IPS-15b (cell line): ENCODE results near the gene TVP23A.

Source experiments
- H3K27me3 ChIP-seq: one replicate; pipeline ENCODE4 v1.6.1; 2013; ENCODE audit warnings: low read length; ENCODE audit not compliant: control insufficient read depth, insufficient read depth
- H3K36me3 ChIP-seq: one replicate; pipeline ENCODE4 v1.6.1; 2013; ENCODE audit warnings: low read length; ENCODE audit not compliant: control insufficient read depth, insufficient read depth
- H3K4me1 ChIP-seq: one replicate; pipeline ENCODE4 v1.6.1; 2013; ENCODE audit warnings: mild to moderate bottlenecking, low read length; ENCODE audit not compliant: control insufficient read depth, insufficient read depth
- H3K4me3 ChIP-seq: one replicate; pipeline ENCODE4 v1.5.1; 2013; ENCODE audit warnings: low read depth, low read length
- H3K9ac ChIP-seq: one replicate; pipeline ENCODE4 v1.6.1; 2013; ENCODE audit warnings: low read depth, mild to moderate bottlenecking, low read length
- H3K9me3 ChIP-seq: one replicate; pipeline ENCODE4 v1.6.1; 2013; ENCODE audit warnings: mild to moderate bottlenecking, low read length; ENCODE audit not compliant: control insufficient read depth, insufficient read depth

TVP23A gene

DNA sequence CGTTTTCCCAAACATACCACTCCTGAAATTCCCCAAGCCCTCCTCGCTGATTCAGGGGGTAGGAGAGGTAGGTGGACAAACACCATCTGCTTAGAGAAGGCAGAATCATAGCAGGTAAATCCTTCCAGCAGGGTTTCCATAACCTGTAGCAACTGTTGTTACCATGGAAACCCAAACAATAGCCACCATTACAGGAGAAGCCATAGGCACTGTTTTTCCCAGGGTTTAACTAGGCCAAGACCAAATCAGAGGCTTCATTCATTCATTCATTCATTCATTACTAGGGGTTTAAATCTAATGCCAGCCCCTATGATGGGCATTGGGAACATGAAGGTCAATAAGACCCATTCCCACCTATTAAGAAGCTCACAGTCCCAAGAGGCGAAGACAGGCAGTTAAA is 32.9 kb upstream of the TVP23A start:
- no peaks in the 10 kb centered on the region for H3K36me3 ChIP-seq
- H3K9ac ChIP-seq, result no peak overlapping the region
- no peaks in the 10 kb centered on the region for H3K4me1 ChIP-seq
- H3K4me3 ChIP-seq, result no peak overlapping the region
- no peaks in the 10 kb centered on the region for H3K27me3 ChIP-seq
- H3K9me3 ChIP-seq, result no peaks in the 10 kb centered on the region

DNA sequence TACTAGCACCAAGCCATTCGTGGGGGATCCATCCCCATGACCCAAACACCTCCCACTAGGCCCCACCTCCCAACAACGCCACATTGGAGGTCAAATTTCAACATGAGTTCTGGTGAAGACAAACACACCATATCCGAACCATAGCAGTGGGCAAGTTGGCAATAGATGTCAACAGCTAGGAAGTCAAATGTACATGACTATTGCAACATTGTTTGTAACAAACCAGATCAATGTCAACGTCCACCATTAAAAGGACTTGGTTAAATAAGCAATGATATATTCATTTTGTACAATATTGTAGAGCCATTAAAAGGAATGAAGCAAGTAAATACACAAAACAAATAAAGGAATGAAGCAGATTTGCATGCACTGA is 31.9 kb upstream of the TVP23A start:
- Histone ChIP-seq H3K27me3 (no peaks in the 10 kb centered on the region), H3K4me1 (no peaks in the 10 kb centered on the region), H3K36me3 (no peaks in the 10 kb centered on the region), H3K9ac (no peak overlapping the region), H3K9me3 (no peaks in the 10 kb centered on the region), H3K4me3 (no peak overlapping the region)

DNA sequence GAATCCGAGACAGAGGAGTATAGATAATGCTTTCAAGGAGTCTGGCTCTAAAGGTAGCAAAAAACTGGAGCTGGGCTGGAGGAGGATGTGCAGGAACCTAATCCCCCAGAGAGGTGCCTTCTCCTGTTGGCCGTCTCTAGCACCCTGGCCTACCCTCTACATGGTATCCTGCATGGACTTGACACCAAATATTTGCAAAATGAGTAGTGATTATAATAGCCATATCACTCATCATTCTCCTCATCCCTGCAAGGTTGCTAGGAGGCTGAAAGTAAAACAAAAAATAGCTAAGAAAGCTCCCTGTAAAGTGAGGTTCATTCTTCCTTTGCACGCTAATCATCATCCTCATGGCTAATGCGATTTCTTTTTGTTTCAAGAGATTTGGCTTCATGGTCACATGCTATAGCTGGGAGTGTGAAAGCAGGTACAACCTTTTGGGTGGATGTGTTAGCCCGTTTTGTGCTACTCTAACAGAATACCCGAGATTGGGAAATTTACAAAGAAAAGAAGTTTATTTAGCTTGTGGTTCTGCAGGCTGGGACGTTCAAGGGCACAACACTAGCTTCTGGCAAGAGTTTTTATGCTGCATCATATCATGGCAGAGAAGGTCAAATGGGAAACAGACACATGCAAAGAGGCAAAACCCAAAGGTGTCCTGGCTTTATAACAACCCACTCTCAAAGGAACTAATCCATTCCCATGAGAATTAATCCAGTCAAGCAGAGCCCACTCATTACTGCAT is 31.3 kb upstream of the TVP23A start:
- H3K27me3 ChIP-seq, result no peaks in the 10 kb centered on the region
- no peak overlapping the region for H3K9ac ChIP-seq
- H3K4me3 ChIP-seq, result no peak overlapping the region
- H3K4me1 ChIP-seq, result no peaks in the 10 kb centered on the region
- no peaks in the 10 kb centered on the region for H3K9me3 ChIP-seq
- no peaks in the 10 kb centered on the region for H3K36me3 ChIP-seq

DNA sequence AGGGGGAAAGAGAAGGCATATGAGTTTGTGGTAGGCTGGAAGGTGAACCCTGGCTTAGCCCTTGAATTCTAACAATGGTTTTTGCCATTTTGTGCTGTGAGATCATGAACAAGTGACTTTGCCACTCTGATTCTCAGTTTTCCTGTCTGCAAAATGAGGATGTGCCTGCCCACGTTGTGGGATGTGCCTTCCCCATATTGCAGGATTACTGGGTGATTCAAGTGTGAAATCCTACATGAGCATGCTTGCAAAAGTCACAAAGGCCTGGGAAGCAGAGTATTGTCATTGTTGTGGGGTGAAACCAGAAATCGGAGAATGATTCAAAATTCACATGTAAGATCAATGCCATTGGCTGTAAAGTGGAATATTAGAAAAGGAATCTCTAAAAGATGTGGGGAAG is 28.6 kb upstream of the TVP23A start:
- H3K36me3 ChIP-seq, result no peaks in the 10 kb centered on the region
- no peak overlapping the region for H3K4me3 ChIP-seq
- no peaks in the 10 kb centered on the region for H3K27me3 ChIP-seq

DNA sequence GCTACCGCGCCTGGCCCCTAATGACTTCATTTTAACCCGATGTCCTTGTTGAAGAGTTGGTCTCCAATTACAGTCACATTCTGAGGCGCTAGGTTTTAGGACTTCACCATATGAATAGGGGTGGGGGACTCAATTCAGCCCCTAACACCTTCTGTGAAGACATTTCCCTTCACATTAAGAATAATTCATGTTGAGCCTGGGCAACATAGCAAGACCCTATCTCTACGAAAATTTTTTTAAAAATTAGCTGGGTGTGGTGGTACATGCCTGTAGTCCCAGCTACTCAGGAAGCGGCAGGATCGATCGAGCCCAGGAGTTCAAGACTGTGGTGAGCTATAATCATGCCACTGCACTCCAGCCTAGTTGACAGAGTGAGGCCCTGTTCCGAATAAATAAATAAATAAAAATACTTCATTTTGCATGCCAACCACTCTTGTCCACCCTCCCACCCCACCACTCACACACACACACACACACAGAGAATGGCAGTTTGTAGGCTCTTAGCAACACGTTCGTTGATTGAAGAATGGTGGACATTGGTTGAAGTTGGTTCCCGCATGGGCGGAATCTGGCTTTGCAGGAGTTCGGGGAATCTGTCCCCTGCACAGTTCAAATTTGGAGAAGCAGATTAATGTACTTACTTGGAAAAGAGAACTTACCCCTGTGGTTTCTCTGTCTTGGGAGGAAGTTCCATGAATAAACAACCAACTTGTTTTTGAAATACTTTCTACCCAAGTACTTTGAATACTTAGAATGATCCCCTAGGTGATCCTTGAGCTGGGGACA is 27.8 kb upstream of the TVP23A start:
- Histone ChIP-seq H3K4me3 (no peak overlapping the region), H3K9me3 (no peaks in the 10 kb centered on the region), H3K36me3 (no peaks in the 10 kb centered on the region), H3K27me3 (no peaks in the 10 kb centered on the region), H3K4me1 (no peaks in the 10 kb centered on the region), H3K9ac (no peak overlapping the region)

More for the DNA sequence above, 28.6 kb upstream of the TVP23A start:
- Histone ChIP-seq H3K9ac (no peak overlapping the region), H3K4me1 (no peaks in the 10 kb centered on the region), H3K9me3 (no peaks in the 10 kb centered on the region)

DNA sequence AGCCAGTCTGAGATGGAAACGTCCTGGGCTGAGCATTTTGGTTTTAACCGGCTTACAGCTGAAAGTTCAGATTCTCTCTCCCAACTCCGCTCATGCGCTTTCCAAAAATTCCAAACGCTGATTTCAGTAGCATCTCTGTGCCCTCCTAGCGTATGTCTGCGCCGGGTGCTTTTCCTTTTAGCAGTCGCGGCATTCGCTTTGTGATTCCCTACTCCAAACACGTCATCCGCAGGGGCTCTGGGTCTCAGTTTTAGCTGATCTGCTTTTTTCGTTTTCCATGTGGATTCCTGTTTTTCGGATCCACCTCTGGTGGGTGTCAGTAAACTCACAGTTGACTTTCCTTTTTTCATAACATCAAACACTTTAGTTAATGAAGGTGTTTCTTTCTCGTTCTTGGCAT is 22.1 kb upstream of the TVP23A start:
- Histone ChIP-seq H3K9me3 (no peaks in the 10 kb centered on the region), H3K27me3 (no peaks in the 10 kb centered on the region), H3K9ac (no peak overlapping the region), H3K4me1 (no peaks in the 10 kb centered on the region), H3K36me3 (no peaks in the 10 kb centered on the region), H3K4me3 (no peak overlapping the region)

DNA sequence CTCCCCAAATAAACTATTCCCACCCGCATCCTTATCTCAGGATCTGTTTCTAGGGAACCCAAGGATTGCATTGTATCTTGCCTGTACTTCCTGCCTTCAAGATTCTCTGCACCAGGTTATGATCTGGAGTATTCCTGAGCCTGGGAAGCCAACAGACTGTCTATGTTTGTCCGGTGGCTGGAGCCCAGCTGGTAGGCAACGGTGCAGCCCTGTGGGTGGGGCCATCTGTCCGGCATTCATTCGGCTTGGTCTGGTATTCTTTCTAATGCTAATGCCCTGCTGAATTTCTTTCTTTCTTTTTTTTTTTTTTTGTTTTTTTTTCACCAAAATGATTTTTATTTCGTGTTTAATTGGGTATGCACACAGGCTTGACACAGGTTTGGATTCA is 20.7 kb upstream of the TVP23A start:
- Histone ChIP-seq H3K9me3 (no peaks in the 10 kb centered on the region), H3K4me1 (no peaks in the 10 kb centered on the region), H3K27me3 (no peaks in the 10 kb centered on the region), H3K36me3 (no peaks in the 10 kb centered on the region), H3K9ac (no peak overlapping the region), H3K4me3 (no peak overlapping the region)

DNA sequence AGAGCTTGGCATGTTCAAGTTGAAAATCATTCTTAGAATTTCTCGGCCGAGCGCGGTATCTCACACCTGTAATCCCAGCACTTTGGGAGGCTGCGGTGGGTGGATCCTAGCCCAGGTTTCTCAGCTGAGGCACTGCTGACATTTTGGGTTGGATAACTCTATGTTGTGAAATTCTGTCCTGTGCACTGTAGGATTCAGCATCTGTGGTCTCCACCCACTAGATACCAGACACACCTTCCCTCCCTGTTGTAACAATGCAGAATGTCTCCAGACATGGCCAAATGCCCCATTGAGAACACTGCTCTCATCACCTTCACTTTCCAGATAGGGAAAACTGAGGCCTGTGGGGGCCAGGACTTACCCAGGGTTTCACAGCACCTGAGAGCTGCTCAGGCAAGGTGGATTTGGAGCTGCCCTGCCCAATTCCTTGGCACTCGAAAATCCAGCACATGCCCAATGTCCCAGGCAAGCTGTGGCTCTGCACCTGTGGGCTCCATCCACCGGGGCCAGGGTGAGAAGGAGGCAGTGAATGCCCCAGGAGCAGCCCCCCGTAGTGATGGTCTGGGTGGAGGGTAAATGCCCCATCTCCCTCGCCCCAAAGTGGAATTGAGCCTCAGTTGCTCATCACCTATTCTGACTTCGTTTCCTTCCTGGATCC is 20.2 kb upstream of the TVP23A start:
- H3K9ac ChIP-seq, result no peak overlapping the region
- H3K4me1 ChIP-seq, result no peaks in the 10 kb centered on the region
- no peaks in the 10 kb centered on the region for H3K36me3 ChIP-seq
- H3K27me3 ChIP-seq, result no peaks in the 10 kb centered on the region
- no peaks in the 10 kb centered on the region for H3K9me3 ChIP-seq
- no peak overlapping the region for H3K4me3 ChIP-seq

DNA sequence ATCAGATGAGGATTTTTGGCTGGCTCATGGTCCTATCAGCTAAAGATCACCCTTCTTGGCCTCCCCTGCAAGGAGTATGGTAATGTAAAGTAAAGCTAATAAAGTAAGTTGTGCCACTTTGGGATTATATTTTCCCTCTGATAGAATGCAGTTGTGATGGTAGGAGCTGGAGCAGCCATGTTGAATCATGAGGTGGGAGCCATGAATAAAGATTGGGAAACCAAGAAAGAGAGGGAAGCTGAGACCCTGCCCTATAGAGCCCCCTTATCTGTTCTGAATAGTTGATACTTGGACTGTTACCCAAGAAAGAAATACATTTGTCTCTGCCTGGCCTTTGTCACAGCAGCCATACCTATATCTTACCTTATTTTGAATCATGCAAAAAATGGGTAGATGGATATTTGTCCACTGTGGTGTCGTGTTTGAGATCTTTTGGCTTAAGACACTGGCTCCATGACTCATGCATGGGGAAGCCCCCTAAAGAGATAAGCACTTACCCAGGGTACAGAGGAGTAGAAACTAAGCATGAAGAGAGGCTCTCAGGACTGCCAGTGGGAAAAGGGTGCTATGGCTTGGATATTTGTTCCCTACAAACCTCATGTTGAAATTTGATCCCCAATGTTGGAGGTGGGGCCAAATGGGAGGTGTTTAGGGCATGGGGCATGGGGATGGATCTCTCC is 17.7 kb upstream of the TVP23A start:
- Histone ChIP-seq H3K4me3 (no peak overlapping the region), H3K9me3 (no peaks in the 10 kb centered on the region), H3K4me1 (no peaks in the 10 kb centered on the region), H3K27me3 (no peaks in the 10 kb centered on the region), H3K36me3 (no peaks in the 10 kb centered on the region), H3K9ac (no peak overlapping the region)

DNA sequence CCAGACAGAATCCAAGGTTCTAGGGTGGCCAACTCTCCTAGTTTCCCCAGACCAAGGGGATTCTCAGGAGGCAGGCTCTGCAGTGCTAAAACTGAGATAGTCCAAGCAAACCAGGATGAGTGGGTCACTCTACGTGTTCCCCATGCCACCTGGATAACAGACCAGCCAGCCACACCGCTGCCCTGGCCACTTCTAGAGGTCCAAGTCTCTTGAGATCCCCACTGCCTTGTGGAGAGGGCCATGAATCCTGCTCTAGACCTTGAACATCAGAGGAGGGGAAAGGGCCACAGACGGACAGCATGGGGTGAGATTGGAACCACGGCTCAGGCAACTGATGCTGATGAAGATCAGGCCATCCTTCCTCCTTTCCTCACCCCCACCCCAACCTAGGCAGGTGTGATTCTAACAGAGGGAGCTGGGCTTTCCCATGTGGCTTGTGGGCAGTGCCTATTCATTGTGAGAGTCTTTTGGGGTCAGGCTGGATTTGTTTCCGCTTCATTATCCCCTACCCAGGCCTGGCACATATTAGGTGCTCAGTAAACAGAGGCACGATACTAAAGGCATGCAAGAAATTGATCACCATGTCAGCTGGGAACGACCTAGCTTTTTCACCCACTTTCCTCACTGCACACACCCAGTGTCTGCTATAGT is 16.8 kb upstream of the TVP23A start:
- no peaks in the 10 kb centered on the region for H3K4me1 ChIP-seq
- H3K4me3 ChIP-seq, result no peak overlapping the region
- H3K9me3 ChIP-seq, result no peaks in the 10 kb centered on the region
- no peaks in the 10 kb centered on the region for H3K36me3 ChIP-seq
- no peak overlapping the region for H3K9ac ChIP-seq
- no peaks in the 10 kb centered on the region for H3K27me3 ChIP-seq

DNA sequence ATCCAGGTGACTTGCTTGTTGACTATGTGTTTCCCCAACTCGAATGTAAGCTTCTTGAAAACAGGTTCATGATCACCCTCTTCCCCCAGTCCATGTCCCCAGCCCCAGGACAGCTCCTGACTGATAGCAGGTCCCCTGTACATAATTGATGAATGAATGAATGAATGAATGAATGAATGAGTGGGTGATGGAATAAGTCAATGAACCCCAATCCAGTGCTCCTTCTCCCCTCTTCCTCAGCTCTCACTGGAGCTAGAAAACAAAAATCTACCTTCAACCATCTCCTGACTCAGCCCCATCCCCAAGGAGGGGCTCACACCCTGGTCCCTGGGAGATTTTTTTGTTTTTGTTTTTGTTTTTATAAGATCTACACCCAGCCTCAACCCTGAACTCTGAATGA is 16.2 kb upstream of the TVP23A start:
- H3K9me3 ChIP-seq, result no peaks in the 10 kb centered on the region
- H3K4me1 ChIP-seq, result no peaks in the 10 kb centered on the region
- H3K9ac ChIP-seq, result no peak overlapping the region
- H3K27me3 ChIP-seq, result no peaks in the 10 kb centered on the region
- no peak overlapping the region for H3K4me3 ChIP-seq
- H3K36me3 ChIP-seq, result no peaks in the 10 kb centered on the region
